CD4-positive, alpha-beta T cell treated with Interleukin-15 for 1 hour (primary cell): ENCODE measurements around the gene PDE11A.

ENCODE experiments used
- DNase-seq: peaks from one replicate; pipeline ENCODE4 v3.0.0-alpha.2; 2020

PDE11A gene

DNA sequence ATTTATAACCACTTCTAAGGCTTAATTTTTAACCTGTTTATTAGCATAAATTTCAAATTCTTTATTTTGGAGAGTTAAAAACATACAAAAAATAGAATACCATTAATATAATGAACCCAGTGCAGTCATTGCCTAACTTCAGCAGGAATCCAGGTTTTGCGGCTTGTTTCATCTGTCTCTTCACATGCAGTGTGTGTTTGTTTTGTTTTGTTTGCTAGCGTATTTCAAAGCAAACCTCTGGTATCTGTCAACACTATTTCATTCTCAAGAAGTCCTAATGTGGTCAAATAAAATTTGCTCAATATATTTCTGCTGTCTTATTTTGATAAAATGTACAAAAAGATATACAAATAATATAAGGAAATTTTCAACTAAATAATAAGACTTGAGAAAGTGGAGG, 351.5 kb downstream of the PDE11A start:
- no peak for DNase-seq

DNA sequence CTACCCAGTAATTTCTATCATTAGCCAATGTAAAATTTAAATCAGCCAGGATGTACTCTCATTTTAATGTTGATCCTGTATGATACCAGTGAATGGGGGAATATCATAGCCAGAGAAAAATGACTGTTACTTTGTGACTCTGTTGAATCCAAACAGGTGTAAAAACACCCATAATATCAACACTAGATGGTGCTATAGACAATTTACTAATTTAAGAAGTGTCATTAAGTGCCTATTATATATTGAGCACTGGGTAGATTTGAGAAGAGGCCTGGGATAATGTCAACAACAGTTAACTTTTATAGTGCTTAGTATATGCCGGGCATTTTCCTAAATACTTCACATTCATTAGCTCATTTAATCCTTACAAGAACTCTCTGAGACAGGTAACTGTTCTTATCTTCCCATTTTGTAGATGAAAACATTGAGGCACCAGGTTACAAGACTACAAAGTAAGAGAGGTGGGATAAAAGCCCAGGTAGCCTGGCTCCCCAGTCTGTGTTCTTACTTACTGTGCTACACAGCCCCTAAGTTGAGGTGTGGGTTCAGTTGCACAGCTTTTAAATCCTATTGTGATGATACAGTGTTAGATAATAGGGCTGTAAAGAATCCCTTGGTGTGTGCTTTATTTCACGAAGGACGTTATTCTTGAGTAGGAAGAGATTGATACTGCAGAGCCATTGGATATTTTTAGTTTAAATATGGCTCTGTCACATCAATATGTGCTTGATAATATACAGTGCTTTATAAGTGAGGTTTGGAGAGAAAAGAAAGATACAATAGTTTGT, 354.6 kb downstream of the PDE11A start:
- no peak for DNase-seq

DNA sequence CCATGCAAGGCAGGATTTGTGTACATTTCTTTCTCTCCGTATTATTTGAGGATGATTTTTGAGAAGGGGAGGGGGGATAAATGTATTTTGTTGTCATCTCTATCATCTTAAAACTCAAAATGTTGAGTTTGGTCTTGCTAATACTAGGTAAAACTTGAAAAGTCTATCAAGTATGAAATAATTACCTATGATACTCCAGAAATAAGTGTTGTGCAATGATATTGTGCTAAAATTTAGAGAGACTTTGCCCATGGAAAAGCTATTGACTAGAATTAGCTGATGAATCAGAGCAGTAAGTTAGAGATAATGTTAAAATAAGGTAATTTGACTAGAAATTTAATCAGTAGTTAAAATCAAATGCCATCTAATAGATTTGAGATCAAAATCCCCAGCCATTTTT, 356.1 kb downstream of the PDE11A start:
- no peak for DNase-seq

DNA sequence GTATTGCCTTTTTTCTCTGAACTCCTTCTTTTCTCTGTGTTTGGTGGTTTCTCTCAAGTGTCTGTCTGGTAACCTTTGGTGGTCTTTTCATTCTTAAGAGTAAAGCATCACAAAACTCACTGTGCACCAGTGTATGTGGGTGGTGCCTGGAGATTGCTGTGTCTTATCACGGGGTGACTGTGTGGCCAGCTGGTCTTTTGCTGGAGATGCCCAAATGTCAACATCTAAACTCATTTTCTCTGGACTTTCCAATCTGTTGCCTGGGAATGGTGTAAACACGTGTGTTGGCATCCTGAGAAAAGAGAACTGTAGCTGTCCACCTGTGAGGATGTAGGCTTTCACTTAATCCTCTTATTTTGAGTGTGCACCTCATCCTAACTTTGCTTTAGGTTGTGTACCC, 356.8 kb downstream of the PDE11A start:
- no peak for DNase-seq

DNA sequence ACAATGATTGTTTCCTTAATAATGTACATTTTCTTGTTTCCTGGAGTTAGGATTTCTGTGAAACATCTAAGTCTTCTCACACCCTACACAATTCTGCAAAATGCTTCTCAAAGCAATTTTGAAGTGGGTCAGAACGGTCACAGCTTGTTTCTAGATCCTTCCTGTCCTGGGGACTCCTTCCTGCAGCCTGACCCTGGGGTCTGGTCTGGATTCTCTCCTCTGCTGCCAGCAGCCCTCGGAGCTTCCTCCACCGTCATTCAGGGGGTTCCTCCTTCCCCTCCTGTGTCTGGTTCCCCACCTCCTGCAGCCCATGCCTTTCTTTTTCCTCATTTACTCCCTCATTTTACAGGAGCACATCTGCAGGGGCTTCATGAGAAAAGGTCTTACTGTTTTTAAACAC, 357.9 kb downstream of the PDE11A start:
- DNase-seq, result no peak

DNA sequence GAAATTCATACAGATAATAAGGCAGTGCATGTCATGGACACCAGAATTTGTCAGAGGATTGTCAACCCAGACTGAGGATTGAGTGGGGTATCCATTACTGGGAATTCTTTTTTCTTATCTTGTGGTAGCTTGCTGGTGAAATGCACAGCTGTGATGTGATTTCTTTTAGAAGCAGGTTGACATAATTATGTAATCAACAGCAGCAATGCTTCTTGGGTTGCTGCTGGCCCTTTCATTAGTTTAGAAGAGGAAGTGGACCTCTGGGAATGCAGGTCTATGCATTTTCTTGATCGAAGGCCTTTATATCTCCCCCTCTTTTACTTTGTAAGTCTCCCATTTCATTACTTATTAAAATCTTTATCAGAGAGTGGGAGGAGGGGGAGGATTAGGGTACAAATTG, 360.1 kb downstream of the PDE11A start:
- no peak for DNase-seq

DNA sequence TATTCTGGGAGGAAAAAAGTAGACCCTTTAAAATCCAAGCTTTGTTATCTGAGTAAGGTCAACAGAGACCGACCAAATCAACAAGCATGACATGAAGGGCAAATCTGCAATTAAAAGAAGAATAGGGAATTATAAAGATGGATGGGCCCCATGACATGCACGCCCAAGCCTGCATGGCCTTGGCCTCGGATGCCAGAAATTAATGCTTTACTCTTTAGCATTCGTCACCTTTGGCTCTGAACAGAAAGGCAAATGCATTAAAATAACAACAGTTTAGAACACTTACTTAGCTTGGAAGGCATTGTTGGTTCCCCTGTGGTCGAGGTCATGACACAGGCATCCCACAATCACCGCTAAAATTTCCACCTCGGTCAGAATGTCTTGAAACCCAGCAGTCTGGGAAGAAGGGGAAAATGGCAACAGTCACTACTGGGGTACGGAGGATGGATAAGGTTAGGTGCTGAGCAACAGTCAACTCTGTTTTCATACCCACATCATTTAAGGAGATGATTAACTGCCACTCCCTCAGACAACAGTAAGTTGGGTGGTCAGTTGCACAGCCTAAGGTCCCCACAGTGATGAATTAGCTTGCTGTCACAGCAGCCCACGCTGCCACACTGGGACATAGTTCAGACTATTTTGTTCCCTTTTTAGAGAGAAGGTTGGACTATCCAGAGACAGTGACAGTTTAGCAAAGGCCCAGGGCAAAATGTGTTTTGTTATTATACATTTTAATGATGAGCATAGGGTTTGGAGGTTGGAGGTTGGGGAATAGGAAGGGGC, 360.9 kb downstream of the PDE11A start:
- DNase-seq, result no peak

DNA sequence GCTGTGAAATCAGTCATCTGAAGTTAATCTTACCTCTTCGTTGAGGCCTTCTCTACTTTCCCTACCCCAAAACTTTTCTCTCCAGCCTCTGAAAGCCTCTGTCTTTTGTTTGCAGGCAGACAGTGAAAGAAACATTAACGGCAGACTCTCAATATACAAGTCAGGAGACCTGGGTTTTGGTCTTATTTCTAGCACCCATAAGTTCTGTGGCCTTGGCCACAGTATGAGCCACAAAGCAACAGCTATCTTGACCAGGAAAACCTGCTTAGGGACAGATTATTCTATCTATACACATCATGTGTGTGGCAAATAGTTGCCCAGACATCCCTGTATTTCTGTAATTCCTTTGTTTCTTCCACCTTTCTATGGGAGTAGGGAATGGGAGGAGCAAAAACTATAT, 361.7 kb downstream of the PDE11A start:
- no peak for DNase-seq

DNA sequence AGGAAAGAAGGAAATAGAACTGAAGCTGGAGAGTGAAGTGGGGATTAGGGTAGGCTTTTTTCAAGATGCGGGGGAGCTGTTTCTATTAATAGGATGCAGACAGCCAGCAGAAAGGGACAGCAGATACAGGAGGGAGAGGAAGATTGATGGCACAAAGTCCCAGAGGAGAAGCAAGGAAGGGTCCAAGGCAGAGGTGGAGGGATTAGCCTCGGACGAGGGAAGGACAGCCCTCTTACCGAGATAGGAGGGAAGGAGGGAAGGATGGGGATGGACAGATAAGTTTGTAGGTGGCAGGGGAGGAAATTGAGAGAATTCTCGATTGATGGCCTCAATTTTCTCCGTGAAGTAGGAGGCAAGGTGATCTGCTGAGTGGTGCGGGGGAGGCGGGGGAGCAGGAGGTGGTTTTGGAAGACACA, 362.6 kb downstream of the PDE11A start:
- DNase-seq, result no peak

DNA sequence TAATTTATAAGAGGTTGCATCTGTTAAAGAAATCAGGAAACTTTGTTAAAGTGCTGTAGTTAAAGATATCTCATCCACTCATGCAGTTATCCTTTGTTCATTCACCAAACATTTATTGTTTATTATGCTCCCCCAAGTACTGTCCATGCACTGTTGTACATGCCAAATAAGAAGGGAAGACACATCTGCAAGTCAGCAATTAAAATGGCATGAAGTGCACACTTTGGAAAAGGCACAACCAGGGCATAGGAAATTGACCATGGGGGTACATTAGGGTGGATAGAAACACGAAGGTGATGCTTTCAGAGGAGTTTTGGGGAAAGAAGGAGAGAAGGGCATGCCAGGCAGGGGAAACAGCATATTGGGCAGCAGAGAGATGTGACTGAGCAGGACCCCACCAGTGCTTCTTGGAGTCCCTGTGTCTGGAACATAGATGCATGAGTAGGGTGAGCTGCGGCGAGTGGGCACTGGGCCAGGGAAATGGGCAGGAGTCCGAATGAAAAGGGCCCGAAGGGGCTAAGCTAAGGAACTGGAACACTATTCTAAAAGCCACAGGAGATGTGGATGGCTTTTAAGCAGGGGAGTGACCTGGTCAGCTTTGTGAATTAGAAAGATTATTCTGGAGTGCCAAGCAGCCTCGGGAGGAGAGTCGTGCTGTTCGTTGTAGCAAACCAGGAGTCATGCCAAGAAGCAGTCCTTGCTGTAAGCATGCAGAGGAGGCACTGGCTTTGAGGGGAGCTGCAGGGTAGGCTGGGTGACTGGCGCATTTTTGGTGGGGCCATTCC, 363.7 kb downstream of the PDE11A start:
- DNase-seq, result no peak

DNA sequence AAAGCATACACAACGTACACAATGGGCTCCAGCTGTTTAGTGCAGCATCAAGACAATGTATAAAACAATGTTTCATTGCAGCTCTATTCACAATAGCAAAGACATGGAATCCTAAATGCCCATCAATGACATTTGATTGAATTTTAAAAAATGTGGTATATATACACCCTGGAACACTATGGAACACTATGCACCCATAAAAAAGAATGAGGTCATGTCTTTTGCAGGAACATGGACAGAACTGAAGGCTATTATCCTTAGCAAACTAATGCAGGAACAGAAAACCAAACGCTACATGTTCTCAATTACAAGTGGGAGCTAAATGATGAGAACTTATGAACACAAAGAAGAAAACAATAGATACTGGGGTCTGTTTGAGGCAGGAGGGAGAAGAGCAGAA, 364.5 kb downstream of the PDE11A start:
- DNase-seq, result no peak

DNA sequence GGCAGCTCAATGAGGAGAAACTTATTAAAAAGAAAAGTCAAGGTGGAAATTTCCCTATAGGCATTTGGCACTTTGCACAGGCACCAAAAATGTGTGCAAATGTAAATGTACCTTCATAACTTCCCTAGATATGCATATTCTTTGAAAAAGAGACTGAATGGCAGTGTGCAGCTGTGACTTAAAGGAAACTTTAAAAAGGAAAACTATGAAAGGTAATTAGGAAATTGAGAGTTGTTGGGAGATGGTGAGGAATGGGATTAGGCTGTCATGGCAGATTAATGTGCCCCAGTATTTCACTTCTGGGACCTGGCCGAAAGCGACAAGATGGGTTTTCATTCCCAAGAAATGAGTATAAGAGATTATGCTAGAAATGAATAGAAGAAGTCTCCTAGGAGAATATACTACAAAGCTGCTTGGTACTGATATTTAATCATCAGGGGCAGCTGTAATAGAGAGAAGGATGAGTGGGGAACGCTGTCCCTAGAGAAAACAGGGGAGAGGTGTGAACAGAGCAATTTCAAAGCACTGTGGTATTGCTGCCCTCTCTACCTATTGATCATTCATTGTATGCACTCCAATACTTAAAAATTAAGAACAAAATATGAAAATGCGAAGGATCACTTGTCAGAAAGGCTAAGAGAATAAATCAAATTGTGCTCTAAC, 366.9 kb downstream of the PDE11A start:
- no peak for DNase-seq

DNA sequence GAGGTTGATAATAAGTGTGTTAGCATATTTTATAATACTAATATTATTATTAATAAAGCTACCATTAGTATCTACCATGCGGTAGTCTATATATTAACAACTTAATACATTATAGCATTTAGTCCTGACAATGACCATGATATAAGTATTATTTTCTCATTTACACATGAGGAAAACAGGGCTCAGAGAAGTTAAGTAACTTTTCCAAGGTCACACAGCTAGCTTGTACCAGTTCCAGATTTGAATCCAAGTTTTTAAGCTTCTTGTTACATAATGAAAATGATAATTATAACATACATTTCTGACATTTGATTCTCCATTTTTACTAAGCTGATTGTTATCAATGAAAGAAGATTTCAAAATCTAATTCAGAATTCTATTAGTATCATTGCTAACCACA, 369.4 kb downstream of the PDE11A start:
- DNase-seq, result no peak

DNA sequence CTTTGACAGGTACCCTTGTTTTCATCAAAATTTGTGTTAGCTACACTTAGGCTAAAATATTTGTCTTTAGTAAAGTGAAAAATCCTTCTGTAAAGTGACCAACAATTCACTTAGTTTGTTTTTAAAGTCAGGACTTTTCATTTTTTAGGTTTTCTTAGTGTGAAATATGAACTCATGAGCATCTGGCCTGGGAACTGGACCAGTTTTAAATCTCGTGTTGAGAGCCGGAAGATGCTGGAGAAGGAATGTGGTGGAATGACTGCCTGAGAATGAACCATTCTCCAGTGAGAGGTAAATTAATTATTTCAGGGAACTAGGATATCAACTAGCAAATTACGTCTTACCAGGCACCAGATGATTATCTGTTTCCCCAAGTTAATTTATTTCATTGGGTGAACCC, 374.3 kb downstream of the PDE11A start:
- no peak for DNase-seq

DNA sequence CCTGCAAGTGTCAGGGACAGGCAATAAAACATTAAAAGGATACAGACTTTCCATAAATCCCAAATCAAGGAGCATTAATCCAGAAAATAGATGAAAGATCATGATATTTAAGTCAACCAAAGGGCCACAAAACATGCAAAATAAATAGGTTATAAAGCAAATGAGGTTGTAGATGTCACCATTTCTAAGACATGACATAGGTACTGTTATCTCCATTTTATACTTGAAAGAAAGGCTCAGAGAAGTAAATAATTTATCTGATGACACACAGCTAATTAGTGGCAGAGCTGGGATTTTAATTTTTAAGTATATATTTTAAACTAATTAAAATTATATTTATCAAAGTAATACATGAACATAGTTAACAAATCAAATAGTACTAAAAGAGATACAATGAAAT, 378.2 kb downstream of the PDE11A start:
- DNase-seq, result no peak

DNA sequence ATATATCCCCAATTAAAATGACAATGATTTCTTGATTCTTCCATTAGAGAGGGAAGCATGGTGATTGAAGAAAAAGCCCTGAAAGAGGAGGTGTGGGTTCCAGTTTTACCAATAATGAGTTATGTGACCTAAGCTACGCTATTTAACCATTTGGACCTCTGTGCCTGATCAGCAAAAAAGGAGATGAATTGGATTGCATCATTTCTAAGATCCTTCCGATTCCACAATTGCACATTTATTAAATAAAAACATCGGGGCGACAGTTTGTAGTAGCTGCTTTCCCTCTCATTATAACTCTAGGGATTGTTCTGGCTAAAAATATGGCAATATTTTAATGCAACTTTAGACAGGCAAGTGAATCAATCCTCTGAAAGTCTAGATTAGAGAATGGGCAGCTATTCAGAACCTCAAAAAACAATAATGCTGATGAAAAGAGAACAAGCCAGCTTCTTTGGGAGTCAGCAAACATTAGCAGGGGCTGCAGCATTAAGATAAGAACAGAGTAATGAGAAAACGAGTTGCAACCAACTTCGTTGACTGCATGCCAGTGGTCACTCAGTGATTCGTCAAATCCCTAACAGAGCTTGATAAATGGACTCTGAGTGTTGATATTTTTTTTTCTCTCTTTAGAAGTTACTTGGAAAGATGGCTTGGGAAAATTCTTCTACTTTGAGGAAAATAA, 378.8 kb downstream of the PDE11A start:
- DNase-seq, result no peak

DNA sequence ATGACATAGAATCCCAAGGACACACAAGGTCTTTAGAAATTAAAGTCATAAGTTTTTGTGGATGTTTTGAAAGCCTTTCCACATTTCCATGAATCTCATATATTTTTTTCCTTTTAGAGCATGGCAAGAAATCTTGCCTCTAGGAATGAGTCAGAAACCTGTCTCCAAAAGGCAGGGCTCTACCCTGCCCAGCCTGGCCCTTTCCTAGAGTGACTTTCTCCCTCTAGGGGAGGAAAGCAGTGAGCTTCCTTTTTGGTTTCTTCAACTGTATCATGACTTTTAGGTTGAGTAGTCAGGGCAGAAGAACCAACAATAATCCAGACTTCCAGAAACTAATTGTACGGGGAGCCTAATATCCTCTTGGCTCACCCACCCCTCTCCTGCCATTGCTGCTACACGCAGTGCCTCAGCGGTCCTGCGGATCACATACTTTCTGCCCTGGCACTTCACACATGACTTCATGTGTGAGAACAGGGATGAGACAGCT, 379.8 kb downstream of the PDE11A start:
- DNase-seq, result no peak

DNA sequence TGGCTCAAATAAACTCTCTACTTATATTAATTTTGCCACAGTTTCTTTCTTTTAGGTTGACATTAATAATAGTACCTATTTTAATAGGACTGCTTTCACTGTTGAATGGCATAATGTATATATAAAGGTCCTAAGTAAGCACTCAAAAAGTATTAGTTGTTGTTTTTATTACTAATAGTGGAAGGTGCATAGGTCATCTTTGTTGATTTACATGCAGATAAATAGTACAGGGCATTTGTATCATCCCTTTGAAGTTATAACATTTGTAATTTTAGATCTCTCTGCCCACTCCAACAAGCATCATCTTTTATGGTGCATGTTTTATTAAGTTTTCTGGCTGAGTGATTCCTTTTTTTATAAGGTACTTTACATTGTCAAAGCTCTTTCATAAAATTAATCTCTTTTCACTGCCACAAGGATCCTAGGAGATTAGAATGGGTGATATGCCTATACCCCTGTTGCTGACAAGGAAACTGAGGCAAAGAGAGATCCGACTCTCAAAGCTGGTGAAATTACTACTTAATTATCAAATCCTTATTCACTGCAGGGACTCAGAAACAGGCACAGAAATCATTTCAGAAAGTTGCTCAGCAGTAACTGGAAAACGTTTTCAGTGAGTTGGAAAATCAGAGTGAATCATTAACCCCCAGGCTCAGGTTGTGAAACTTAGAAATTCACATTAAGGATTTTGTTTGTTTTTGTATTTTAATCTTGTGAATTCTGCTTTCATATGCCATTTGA, 380.4 kb downstream of the PDE11A start:
- no peak for DNase-seq

DNA sequence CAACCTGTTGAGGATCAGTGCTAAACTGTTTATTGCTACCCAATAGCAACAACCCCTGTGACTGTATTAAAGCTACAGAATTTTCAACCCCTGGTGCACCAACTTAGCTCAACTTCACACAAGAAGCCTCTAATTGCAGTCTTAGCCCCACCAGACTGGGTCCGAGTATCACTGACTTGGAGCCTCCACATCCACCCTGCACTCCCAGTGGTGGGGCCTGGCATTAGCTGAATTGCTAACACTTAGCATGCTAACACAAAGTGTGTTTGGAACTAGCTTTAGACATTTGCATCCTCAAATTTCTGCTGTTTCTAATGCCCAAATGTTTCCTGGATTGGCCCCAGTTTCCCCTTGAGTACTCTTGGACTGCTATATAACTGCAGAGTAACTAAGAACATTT, 381.4 kb downstream of the PDE11A start:
- no peak for DNase-seq

DNA sequence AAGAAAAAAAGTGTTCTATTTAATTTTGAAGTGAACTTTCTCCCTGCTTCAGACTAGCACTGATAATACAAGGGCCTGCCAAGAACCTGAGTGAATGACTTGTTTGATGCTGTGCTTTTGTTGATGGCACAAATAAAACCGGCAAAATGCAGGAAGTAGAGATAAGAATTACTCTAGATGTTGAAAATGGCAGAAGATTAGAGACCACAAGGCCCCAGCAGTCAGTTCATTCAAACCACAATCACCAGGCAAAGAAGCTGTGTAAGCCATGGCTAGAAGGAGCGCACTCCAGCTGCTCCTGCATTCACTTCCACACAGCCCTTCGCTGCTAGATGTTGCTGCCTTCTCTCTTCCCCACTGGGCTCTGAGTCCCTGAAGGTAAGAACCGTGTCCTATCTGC, 383.0 kb downstream of the PDE11A start:
- no peak for DNase-seq

DNA sequence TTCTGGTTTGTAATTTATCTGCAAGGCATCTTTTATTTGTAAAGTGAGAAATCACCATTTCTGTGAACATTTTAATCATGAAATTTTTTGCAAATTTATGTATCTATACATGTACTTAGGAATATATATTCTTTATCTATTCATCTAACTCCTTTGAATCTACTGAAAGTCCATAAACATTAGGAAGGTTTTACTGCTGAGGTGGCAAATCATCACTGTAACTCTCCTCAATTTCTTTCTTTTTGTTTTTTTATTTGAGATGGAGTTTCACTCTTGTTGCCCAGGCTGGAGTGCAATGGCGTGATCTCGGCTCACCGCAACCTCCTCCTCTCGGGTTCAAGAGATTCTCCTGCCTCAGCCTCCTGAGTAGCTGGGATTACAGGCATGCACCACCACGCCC, 383.7 kb downstream of the PDE11A start:
- no peak for DNase-seq

DNA sequence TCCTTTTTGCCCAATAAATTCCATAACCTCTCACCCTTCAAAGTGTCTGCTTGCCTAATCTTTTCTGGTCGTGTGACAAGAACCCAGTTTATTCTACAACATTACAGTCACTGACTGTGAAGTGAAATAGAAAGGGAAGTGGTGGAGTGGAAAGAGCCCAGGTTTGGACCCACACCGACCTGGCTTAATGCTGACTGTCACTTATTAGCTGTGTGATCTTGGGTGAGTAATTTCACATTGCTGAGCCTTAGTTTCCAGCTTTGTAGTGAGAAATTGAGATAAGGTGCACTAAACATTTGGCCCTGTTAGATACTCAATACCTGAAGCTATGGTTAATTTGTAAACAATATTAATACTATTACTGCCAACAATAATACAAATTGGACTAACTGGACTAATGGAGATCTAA, 388.9 kb downstream of the PDE11A start:
- no peak for DNase-seq
